GM12865 (cell line): ENCODE results near the gene SEL1L.

Source experiments
- DNase-seq: peaks from one replicate; pipeline ENCODE4 v3.0.0; 2010; ENCODE audit warnings: low read depth
- H3K4me3 ChIP-seq: 2 replicates; pipeline ENCODE4 v1.5.1; 2011; ENCODE audit warnings: mild to moderate bottlenecking, low read depth, low read length, control low read depth
- CTCF ChIP-seq: IDR thresholded peaks from 2 replicates; pipeline ENCODE4 v1.5.1; 2011; ENCODE audit warnings: low read length, control low read depth, low read depth, inconsistent platforms; ENCODE audit not compliant: insufficient read depth; ENCODE audit errors: missing control alignments

Gene SEL1L

DNA sequence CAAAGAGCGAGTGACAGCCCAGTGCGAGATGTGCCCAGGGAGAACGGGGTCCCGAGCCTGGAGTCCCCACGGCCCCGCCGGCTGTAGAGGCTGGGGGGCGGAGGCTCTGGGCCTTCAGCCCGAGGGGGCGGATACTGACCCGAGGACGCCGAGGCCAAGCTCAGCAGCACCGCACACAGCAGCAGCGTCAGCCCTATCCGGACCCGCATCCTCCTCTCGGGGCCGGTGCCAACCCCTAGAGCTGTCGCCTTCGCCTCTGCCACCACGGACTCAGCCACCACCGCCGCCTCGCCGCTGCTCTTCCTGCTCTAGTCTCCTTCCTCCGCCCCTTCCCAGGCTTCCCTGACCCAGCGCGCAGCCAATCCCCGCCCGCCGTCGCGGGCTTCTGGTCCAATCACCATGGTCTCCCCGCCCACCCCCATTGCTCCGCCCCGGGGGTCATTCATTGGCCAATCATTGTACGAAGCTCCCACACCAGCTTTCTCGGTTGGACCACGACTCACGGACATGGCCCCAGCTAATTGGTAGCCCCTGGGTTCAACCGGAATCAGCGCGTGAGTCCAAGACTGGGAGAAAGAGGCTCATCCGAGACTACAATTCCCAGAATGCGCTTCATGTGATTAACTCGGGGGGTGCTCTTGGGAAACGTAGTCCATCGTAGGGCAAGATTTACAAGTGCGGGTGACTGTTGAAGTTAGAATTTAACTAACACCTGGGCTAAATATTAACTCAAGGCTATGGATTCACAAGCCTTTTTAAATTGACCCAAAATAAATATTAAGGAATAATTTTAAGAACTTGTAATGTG lies at the start of gene SEL1L:
TSS of gene SEL1L (minus strand) at position 318 of the 808 bp plus-strand sequence. CDS start at position 209, 109 bp downstream.
- TF ChIP-seq CTCF, result no peak
- peak; percentile 99 for DNase-seq
- peak within 1 kb of the TSS; percentile 95 for H3K4me3 ChIP-seq

GRCh38 chr14:81582420-81582819 lies 48.8 kb upstream of the SEL1L start:
- no peak for DNase-seq
- no peak overlapping the region for H3K4me3 ChIP-seq
- TF ChIP-seq CTCF, result no peak

DNA sequence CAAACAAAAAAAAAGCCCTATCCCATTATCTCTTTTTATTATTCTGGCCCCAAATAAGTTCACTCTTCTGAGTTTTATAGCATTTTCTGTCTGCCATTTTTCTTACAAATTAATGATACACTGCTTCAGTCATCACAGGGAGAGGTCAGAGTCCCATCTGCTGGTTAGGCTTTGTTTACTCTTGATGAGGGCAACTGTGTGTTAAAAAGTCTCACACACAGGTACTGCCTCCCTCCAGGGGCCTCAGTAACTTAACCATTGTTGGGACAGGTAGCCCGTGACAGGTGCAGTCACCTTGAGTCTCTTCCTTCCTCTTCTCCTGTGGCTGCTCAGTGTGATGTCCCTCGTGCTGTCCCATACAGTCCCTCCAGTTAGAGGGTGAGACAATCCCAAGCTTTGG lies 45.5 kb upstream of the SEL1L start:
- DNase-seq, result no peak
- no peak overlapping the region for H3K4me3 ChIP-seq
- no peak for TF ChIP-seq CTCF

DNA sequence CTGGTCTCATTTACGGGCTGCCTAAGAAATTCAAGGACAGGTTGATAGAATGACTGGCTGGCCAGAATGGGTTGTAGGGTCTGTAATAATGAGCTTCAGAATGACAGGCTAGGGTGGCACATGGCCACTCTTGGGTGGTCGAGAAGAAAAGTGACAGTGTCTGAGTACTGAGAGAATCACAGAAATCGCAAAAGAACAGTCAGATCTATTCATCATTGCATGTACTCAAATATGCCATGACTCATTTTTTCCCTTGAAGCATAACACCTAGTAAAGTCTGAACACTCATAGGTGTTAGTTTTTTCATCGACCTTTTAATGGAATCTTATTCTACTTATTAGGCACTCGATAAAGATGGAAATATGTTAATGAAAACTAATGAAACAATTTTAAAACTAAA lies 37.8 kb upstream of the SEL1L start:
- no peak overlapping the region for H3K4me3 ChIP-seq
- no peak for TF ChIP-seq CTCF
- DNase-seq, result no peak

GRCh38 chr14:81567302-81567701 lies 33.6 kb upstream of the SEL1L start:
- no peak for TF ChIP-seq CTCF
- no peak overlapping the region for H3K4me3 ChIP-seq
- DNase-seq, result no peak

GRCh38 chr14:81565441-81566290 lies 32.0 kb upstream of the SEL1L start:
- no peak overlapping the region for H3K4me3 ChIP-seq
- peak; percentile 42 for DNase-seq
- TF ChIP-seq CTCF, result peak; percentile 49
